Activated gamma-delta T cell (primary cell): ENCODE measurements around the gene FBXW11.
"Not testable (repeated sequence)": the region's sequence is repeated elsewhere in the genome, so short reads cannot be mapped to it uniquely, and the experiment has no call there.

Experiments
- DNase-seq: peaks from one replicate; lab custom pipeline; 2025; lab: John Stamatoyannopoulos, UW

FBXW11 gene

GRCh38 chr5:171981847-171982246 lies 24.6 kb downstream of the FBXW11 start:
- no peak for DNase-seq

GRCh38 chr5:171980792-171981191 lies 25.6 kb downstream of the FBXW11 start:
- no peak for DNase-seq

GRCh38 chr5:171979606-171980005 lies 26.8 kb downstream of the FBXW11 start:
- no peak for DNase-seq

GRCh38 chr5:171978519-171978918 lies 27.9 kb downstream of the FBXW11 start:
- DNase-seq: no peak

GRCh38 chr5:171978016-171978415 lies 28.4 kb downstream of the FBXW11 start:
- DNase-seq: no peak

GRCh38 chr5:171977244-171977950 lies 29.0 kb downstream of the FBXW11 start:
- DNase-seq: not testable (repeated sequence)

GRCh38 chr5:171975877-171976667 lies 30.4 kb downstream of the FBXW11 start:
- DNase-seq: no peak

GRCh38 chr5:171975262-171975876 lies 31.1 kb downstream of the FBXW11 start:
- DNase-seq: no peak

GRCh38 chr5:171970826-171971225 lies 35.6 kb downstream of the FBXW11 start:
- no peak for DNase-seq

- DNase-seq: no peak
Measured at GRCh38 chr5:171969288-171969880, 37.1 kb downstream of the FBXW11 start.

- DNase-seq: no peak
Measured at GRCh38 chr5:171968531-171968930, 37.9 kb downstream of the FBXW11 start.

- DNase-seq: no peak
Measured at GRCh38 chr5:171966964-171967363, 39.5 kb downstream of the FBXW11 start.

GRCh38 chr5:171966270-171966669 lies 40.2 kb downstream of the FBXW11 start:
- no peak for DNase-seq

GRCh38 chr5:171965745-171966144 lies 40.7 kb downstream of the FBXW11 start:
- no peak for DNase-seq

GRCh38 chr5:171963416-171963815 lies 43.0 kb downstream of the FBXW11 start:
- DNase-seq: no peak

- no peak for DNase-seq
Measured at GRCh38 chr5:171961117-171961516, 45.3 kb downstream of the FBXW11 start.

GRCh38 chr5:171957591-171958251 lies 48.7 kb downstream of the FBXW11 start:
- DNase-seq: no peak

GRCh38 chr5:171956887-171957495 lies 49.4 kb downstream of the FBXW11 start:
- no peak for DNase-seq

- no peak for DNase-seq
Measured at GRCh38 chr5:171956314-171956713, 50.1 kb downstream of the FBXW11 start.

GRCh38 chr5:171955761-171956160 lies 50.7 kb downstream of the FBXW11 start:
- DNase-seq: no peak

- DNase-seq: no peak
Measured at GRCh38 chr5:171954721-171955120, 51.7 kb downstream of the FBXW11 start.
